ENCODE data around the gene SRPK2.

DNA sequence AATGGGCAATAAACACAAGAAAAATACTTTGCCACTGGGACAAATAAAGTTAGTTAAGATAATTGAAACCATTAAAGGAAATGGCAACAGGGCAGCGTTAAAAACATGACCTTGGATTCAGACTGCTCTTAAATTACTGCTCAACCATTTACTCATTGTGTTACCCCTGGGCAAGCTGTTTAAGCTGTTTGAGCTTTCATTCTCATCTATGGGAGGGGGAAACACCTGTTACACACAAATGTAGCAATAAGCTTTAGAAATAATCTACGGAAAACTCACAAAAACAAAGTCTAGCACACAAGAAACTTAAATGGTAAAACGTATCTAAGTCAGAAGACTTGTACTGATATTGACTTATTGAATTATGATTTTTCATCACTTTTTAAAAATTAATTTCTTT lies 237.6 kb downstream of the SRPK2 start:
- TF ChIP-seq, protein P1, sequence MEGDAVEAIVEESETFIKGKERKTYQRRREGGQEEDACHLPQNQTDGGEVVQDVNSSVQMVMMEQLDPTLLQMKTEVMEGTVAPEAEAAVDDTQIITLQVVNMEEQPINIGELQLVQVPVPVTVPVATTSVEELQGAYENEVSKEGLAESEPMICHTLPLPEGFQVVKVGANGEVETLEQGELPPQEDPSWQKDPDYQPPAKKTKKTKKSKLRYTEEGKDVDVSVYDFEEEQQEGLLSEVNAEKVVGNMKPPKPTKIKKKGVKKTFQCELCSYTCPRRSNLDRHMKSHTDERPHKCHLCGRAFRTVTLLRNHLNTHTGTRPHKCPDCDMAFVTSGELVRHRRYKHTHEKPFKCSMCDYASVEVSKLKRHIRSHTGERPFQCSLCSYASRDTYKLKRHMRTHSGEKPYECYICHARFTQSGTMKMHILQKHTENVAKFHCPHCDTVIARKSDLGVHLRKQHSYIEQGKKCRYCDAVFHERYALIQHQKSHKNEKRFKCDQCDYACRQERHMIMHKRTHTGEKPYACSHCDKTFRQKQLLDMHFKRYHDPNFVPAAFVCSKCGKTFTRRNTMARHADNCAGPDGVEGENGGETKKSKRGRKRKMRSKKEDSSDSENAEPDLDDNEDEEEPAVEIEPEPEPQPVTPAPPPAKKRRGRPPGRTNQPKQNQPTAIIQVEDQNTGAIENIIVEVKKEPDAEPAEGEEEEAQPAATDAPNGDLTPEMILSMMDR (conservative IDR thresholded peaks at IDR 0.05; ENCODE audit: low read length): no peak
- no peak for TF ChIP-seq EZH2phosphoT487 (IDR thresholded peaks at IDR 0.05; ENCODE audit: borderline replicate concordance)

Measured in Loucy (cell line).